Fibroblast of peridontal ligament (primary cell): ENCODE measurements around the gene CHRNE.

Experiments used
- DNase-seq: peaks from one replicate; pipeline ENCODE4 v3.0.0-alpha.2; 2010; ENCODE audit errors: extremely low read depth

The CHRNE gene

GRCh38 chr17:4854111-4854681, 48.7 kb downstream of the CHRNE start:
- DNase-seq, result no peak

- no peak for DNase-seq
Observed at GRCh38 chr17:4853208-4853671, 49.7 kb downstream of the CHRNE start.

- peak; percentile 60 for DNase-seq
Observed at GRCh38 chr17:4852567-4853207, 50.2 kb downstream of the CHRNE start.

GRCh38 chr17:4851084-4851483, 51.8 kb downstream of the CHRNE start:
- DNase-seq, result no peak

GRCh38 chr17:4850246-4850645, 52.7 kb downstream of the CHRNE start:
- no peak for DNase-seq

GRCh38 chr17:4849011-4849536, 53.8 kb downstream of the CHRNE start:
- DNase-seq, result no peak
